Stimulated activated CD4-positive, alpha-beta T cell treated with anti-CD3 and anti-CD28 coated beads, Interleukin-1b, Interleukin-23, amount 100 ng/mL, for 4 hours (primary cell): ENCODE data around the gene REEP5.
"Not testable (repeated sequence)": the region's sequence is repeated elsewhere in the genome, so short reads cannot be mapped to it uniquely, and the experiment has no call there.

ENCODE experiments used
- DNase-seq, 2 donors: peaks; one replicate each; pipeline ENCODE4 v3.0.0-alpha.2; 2020; ENCODE audit warnings: low read depth in 2 of 2

Gene REEP5

DNA sequence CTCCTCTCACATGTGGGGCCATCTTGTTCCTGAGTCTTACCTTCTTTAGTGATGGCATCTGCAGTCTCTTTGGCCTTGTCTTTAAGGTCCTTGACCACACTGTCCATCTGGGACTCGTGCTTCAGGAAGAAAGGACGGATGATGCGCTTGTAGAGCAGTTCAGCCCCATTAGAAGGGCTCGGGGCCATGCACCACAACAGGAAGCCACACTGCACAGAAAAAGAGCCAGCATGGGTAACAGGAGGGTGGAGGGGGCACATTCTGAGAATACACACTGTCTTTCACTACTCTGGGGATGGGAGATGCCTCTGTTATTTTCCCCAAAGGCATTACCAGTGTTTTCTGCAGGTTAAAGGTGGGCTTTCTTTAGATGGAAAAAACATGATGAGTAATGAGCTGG, 35.1 kb downstream of the REEP5 start:
- no peak for DNase-seq

DNA sequence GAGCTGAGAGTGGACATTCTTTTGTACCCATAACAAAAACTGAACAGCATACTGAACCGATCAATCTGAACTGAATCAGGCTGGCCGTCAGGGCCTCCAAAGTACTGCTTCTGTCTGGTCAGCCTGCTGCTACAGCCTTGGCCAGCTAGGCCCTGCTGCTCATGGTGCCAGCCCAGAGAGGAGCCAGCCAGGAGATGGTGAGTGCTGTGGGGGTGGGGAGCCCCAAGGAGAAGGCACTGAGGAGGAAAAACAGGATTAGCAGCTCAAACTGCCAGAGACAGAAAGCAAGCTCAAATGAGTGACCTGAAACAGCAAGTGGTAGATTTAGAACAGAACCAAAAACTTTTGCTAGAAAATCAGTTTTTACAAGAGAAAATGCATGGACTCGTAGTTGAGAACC, 37.0 kb downstream of the REEP5 start:
- no peak for DNase-seq

DNA sequence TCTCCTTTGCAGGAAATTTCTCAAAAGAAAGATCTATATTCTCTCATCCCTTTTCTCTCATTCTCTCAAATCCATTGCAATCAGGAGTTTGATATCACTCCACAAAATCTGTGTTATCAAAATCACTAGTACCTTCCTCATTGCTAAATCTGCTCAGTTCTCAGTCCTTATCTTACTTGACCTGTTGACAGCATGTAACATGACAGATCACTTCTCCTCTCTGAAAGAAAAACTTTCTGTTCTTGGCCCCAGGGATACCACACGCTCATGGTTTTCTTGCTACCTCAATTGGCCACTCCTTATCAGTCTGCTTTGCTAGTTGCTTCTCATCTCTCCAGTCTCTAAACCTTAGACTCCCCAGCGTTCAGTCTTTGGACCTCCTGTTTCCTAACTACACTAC, 38.8 kb downstream of the REEP5 start:
- DNase-seq = no peak

DNA sequence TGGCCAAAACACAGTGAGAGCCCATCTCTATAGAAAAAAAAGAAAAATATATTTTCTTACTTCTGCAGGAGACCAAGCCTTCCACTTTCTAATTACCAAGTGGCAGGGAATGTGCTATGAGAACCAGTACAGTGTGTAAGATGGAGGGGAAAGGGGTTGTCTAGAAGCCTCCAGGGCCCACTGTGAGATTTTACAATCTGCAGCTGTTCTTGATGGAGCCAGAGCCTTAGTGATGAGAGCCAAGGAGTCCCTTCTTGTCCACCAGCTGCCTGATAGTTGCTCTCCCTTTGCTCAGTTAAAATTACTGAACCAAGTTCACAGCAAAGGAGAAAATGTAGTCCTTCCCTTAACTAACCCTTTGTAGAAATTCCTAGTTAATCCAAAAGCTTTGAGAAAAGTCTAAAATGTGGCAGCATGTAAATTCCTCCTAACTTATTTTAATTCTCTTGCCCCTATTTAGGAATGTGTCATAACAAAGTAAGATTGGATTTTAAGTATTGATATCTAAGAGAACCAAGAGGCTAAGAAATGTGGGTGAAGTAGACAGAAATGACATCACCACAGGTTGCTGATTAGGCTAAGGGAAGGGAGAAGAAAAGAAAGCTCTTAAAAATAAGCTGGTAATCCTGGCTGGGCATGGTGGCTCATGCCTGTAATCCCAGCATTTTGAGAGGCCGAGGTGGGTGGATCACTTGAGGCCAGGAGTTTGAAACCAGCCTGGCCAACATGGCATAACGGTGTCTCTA, 41.6 kb downstream of the REEP5 start:
- no peak for DNase-seq

DNA sequence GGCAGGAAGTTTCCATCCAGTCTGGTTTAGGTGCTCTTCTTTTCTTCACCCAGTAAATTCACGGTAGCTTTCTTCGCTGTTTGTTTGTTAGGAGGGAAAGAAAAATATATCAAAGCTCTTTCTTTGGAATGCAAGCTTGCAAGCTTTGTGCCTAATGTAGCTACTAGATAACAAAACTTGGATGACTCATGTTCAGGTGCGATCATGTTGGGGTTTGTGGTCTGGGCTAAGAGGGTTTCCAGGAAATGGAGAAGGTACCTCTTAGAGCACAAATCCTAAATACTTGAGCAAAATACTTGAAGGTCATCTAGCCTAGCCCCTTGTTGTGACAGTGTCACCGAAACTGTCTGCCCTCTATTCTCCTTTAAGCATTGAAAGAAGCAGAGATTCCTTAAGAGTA, 43.3 kb downstream of the REEP5 start:
- peak in 1 of 2 donors; percentile 39 for DNase-seq

DNA sequence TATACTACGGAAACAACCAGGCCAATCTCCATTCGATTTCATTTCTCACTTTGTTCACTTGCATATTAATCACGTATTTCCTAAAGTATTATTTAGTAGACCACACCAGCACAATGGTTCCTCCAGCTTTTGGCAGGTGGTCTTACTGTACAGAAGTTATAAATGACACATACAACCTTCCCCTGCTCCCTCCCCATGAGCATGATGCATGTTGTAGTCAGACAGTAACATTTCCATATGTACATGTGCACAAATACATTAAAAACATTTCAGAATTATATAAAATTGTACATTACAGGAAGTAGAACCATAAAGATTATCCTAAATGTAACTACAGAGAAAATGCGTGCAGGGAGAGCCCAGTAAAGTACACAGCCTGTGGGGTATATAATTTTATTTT, 43.9 kb downstream of the REEP5 start:
- no peak for DNase-seq

DNA sequence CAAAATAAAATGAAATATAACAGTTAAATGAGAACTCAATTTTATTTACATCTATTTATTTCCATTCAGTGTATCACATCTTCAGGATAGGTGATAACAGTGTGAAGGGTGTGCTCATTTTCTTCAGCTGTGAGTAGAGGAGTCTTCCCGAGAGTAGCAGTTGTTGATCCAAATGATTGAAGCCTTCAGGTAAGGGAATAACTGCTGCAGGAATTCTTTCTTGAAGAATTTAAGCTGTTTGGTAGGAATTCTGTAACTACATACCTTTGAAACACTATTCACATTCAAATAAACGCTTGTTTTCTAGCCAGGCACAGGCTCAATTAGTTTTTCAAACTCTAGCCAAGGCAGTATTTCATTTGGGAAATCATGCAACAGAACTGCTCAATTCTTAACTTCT, 45.7 kb downstream of the REEP5 start:
- no peak for DNase-seq

DNA sequence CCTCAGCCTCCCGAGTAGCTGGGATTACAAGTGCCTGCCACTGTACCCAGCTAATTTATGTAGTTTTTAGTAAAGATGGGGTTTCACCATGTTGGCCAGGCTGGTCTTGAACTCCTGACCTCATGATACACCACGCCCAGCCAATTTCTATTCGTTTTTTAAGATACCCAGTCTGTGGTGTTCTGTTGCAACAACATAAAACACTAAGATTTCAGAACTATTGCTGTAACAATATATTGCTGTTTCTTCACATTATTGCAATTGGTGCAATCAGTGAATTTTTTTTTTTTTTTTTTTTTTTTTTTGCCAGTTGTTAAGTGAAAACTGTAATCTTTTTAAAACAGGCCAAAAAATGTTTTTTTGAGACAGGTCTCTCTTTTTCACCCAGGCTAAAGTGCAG, 51.1 kb downstream of the REEP5 start:
- DNase-seq = no peak

DNA sequence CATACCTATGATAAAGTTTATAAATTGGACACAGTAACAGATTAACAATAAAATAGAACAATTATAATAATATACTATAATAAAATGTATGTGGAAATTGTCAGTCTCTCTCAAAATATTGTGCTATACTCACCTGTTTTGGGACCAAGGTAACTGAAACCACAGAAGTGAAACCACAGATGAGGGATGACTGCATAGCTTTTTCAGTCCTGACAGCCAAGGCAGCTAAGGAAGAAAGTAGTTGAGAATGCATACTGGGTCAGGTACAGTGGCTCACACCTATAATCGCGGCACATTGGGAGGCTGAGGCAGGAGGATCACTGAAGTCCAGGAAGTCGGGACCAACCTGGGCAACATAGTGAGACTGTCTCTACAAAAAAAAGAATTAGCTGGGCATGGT, 52.1 kb downstream of the REEP5 start:
- DNase-seq = no peak

DNA sequence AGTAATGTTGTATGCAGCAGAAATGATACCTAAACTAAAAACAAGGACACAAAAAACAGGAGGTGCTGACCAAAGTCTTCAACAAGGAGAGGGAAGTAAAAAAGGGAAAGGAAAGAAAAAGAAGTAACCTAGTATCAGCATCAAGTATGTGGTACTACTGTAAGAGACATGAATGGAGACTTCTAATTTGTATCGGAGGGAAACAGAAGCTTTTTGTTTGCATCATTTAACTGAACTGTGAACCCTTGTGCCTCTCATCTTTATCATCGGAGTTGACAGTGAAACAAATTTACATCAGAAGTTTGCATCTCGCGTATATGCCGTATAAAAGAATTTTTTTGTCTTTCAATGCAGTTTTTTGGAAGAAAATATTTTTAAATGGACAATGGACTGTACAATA, 54.6 kb downstream of the REEP5 start:
- no peak for DNase-seq

DNA sequence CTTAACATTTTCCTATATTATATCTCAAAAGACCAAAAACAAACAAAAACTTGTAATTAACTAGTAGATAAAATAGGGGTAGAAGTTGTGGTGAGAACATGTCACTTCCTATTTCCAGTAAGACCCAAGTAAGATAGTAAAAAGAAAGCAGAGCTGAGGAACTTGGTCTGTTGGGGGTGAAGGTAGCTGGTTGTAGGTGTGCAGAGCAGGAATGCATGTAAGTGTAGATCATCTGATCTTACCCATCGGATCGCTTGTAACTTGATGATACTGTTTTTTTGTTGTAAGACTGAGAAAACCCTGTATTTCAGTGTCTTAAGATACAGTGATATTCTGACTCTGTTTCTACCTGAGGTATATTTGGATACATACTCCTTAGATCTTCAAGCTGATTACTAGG, 55.3 kb downstream of the REEP5 start:
- no peak for DNase-seq

DNA sequence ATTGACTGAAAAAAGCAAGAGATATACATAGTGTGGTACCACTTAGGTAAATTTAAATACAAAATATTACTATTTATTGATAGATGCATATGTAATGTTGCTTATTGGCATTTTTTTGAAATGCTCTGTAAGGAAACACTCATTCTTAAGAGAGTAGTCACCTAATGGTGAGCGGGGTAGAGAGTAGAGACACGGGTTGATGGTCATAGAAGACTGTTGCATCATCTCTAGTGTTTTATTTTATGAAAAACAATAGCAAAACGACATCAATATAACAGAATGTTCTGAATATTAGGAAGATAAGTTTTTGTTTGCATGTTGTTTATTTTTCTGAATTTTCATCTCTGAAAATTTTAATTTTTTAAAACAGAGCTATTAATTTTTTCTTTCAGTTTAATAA, 56.9 kb downstream of the REEP5 start:
- DNase-seq = no peak

DNA sequence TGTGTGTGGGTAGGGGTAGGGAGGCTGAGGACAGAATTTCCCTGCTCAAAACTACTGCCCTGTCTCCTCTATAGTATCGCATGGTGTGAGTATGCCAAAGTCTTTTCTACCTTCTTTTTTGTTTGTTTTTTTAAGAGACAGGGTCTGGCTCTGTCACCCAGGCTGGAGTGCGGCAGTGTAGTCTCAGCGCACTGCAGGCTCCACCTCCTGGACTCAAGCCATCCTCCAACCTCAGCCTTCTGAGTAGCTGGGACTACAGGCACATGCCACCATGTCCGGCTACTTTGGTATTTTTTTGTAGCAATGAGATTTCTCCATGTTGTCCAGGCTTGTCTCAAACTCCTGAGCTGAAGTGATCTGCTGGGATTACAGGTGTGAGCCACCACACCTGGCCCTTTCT, 58.5 kb downstream of the REEP5 start:
- no peak for DNase-seq

DNA sequence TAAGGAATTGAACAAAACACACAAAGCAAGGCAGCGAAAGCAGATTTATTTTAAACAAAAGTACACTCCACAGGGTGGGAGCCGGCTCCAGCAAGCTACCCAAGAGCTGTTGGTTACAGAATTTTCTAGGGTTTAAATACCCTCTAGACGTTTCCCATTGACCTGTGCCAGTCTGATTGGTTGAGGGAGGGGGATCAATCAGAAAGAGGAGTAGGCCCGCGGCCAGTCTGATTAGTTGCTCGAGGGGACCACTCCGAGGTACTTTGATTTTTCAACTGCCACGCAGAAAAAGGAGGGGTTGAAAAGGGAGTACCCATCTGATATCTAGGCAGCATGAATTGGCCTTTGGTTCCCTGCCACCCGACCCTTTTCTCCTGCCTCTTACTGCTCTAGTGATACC, 59.9 kb downstream of the REEP5 start:
- no peak for DNase-seq

DNA sequence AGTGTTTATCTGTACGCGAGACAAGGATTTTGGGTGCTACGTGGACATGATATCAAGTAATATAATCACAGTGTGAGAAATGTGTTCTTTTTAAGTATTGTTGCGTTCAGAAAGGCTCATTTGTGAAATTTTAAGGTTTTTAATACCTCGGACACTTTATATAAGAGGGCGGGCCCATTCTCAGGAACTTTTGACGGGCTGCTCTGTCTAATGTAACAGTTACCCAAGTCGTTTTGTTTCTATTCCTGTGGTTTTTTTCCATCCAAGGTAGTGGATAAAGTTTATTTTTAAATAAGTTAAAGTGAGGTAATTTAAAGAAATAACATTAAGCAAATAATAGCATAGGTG, 60.4 kb downstream of the REEP5 start:
- no peak for DNase-seq

DNA sequence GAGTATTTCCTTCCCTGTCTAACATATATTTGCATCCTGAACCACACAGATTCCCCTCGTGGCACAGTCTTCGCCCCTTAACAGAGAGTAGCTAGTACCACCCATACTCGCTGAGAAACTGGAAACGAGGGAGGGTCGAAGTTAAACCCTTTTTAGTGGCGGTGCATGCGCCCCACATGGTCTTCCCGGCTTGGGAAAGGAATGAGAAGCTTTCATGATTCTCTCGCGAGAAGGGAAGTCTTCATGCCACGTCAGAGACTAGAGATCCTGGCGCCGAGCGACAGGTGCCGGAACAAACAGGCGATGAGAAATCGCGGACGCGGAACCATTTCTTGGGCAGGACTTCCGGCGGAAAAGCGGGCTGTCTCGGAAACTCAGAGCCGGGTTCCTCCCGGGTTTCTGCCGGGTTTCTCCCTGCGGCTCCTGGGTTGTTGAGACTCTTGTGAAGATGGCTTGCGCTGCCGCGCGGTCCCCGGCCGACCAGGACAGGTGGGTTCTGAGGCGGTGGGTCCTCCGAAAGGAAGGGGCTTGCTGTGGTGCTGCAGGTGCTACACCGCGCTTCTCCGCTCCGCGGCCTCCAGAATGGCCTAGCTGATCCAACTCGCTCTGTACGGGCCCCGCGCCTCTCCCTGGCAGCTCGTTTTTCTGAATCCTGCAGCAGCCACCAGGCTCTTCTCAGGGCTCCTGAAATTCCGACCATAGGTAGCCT, 60.9 kb downstream of the REEP5 start, which contains the start of gene SRP19:
Gene SRP19, plus strand, starts transcription at position 359 of the 709 bp plus-strand sequence. Its CDS starts 90 bp downstream, at position 449.
- peak; percentile 78 to 80 for DNase-seq

DNA sequence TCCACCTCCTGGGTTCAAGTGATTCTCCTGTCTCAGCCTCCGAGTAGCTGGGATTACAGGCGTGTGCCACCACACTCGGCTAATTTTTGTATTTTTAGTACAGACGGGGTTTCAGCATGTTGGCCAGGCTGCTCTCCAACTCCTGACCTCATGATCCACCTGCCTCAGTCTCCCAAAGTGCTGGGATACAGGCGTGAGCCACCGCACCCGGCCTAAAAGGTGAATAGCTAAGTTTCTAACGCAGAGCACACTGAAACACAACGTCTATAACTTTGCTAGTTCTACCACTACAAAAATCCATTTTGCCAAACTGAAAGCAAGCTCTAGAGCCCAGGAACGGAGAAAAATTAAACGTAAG, 61.5 kb downstream of the REEP5 start:
- DNase-seq = not testable (repeated sequence)

DNA sequence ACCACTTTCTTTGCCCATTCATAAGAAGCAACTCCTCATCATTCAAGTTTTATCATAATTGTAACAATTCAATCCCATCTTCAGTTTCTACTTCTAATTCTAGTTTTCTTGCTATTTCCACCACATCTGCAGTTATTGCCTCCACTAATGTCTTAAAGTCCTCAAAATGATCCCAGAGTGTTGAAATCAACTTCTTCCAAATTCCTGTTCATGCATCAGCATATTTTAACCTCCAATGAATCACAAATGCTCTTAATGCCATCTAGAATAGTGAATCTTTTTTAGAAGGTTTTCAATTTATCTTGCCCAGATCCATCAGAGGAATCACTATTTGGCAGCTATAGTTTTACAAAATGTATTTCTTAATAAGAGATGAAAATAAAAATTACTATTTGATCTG, 64.2 kb downstream of the REEP5 start:
- DNase-seq = no peak

DNA sequence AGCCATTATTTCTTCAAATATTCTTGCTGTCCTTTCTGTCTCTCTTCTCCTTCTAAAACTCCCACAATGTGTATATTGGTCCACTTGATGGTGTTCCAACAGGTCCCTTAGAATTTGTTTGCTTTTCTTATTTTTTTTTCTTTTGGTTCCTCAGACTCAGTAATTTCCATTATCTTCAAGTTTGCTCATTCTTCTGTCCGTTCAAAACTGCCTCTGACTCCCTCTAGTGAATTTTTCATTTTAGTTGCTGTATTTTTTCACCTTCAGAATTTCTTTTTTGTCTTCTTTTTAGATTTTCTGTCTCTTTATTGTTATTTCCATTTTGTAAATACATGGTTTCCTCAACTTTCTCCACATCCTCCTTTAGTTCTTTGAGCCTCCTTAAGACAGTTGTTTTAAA, 67.4 kb downstream of the REEP5 start:
- no peak for DNase-seq

DNA sequence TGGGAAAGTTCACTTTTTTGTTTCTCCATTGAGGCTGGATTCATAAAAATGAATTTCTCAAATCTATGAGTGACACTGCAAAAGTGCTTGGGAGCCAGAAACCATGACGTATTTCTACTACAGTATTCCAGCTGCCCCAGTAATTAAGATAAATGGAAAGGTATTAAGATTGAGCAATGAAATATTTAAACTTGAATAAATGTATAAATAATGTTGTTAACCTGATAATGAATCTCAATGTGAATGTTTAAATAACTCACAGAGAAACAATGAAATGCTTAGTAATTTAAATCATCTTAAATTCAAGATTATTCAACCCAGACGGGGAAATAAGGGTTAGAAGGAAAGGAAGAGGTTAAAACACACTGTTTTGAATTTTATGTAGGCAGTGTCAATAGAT, 72.1 kb downstream of the REEP5 start:
- no peak for DNase-seq

DNA sequence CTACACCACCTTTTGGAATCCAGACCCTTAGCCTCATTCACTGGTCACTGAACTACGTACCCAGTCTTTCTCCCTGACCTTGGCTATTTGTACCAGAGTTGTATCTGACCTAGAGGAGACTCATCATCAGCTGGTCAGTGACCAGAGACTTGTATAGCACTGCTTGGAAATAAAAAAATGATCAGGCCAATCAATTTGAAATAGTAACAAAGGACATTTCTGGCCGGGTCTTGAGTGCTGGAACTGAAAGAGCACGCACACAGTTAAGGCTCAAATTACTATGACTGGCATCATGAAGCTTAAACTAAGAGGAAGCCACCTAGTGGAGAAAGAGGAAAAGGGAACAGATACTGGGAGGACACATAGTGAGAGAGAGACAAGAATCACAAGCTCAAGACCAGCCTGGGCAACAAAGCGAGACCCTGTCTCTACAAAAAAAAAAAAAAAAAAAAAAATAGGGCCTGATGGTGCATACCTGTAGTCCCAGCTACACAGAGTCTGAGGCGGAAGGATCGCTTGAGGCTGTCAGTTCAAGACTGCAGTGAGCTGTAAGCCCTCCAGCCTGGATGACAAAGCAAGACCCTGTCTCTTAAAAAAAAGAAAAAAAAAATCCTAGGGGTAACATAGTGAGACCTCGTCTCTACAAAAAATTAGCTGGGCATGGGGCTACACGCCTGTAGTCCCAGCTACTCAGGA, 73.8 kb downstream of the REEP5 start:
- peak in 1 of 2 donors; percentile 8 for DNase-seq

DNA sequence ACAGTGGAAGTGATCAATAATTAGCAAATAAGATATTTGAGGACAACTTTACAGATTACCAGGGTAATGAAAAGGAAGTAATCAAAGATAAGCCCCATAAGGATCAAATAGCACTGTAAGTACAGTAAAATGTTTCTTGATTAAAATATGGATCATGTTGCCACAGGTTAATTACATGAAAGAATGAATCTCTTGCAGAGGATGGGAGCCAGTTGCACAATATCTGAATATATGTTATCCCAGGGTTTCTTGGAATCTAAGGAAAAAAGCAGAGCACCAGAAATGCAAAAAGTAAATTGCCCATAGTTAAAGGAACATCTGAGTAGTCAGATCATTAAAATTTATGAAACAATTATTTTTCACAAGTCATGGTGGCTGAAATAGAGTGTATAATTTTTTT, 74.7 kb downstream of the REEP5 start:
- DNase-seq = no peak

DNA sequence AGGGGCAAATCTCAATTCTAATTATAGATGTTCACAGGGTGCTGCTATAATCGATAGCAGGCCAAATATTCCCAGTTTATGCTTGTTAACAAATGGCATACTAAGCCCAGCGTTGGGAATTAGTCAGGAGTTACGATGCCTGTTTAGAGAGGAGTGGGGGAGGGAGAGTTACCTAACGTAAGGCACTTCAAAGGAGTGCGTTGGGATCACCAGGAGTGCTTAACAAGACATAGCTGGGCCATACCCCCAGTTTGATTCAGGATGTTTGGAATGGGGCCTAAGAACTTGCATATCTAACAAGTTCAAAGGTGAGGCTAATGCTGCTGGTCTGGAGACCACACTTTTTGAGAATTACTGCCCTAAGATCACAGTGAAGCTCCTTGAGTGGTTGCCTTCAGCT, 75.5 kb downstream of the REEP5 start:
- DNase-seq = no peak
